Stimulated activated naive CD8-positive, alpha-beta T cell treated with anti-CD3 and anti-CD28 coated beads, Interleukin-15, Interleukin-2, amounts not matched to agents 100 ng/mL and 50 ng/mL, for 24 hours (primary cell): ENCODE measurements around the gene RBM6.
"Not testable (repeated sequence)": the region's sequence is repeated elsewhere in the genome, so short reads cannot be mapped to it uniquely, and the experiment has no call there.

Source experiments
- H3K27ac Mint-ChIP-seq: one replicate; pipeline ENCODE4 v1.8.0; 2021; ENCODE audit warnings: mild to moderate bottlenecking, mixed read lengths
- H3K27me3 Mint-ChIP-seq: one replicate; pipeline ENCODE4 v1.8.0; 2021; ENCODE audit warnings: mixed read lengths
- H3K36me3 Mint-ChIP-seq: one replicate; pipeline ENCODE4 v1.8.0; 2021; ENCODE audit warnings: low read depth, mixed read lengths
- H3K4me1 Mint-ChIP-seq: one replicate; pipeline ENCODE4 v1.8.0; 2021; ENCODE audit warnings: low read depth, mixed read lengths
- H3K4me3 Mint-ChIP-seq: one replicate; pipeline ENCODE4 v1.8.0; 2021; ENCODE audit warnings: mild to moderate bottlenecking, mixed read lengths
- H3K9me3 Mint-ChIP-seq: one replicate; pipeline ENCODE4 v1.8.0; 2021; ENCODE audit warnings: mixed read lengths

The RBM6 gene, protein sequence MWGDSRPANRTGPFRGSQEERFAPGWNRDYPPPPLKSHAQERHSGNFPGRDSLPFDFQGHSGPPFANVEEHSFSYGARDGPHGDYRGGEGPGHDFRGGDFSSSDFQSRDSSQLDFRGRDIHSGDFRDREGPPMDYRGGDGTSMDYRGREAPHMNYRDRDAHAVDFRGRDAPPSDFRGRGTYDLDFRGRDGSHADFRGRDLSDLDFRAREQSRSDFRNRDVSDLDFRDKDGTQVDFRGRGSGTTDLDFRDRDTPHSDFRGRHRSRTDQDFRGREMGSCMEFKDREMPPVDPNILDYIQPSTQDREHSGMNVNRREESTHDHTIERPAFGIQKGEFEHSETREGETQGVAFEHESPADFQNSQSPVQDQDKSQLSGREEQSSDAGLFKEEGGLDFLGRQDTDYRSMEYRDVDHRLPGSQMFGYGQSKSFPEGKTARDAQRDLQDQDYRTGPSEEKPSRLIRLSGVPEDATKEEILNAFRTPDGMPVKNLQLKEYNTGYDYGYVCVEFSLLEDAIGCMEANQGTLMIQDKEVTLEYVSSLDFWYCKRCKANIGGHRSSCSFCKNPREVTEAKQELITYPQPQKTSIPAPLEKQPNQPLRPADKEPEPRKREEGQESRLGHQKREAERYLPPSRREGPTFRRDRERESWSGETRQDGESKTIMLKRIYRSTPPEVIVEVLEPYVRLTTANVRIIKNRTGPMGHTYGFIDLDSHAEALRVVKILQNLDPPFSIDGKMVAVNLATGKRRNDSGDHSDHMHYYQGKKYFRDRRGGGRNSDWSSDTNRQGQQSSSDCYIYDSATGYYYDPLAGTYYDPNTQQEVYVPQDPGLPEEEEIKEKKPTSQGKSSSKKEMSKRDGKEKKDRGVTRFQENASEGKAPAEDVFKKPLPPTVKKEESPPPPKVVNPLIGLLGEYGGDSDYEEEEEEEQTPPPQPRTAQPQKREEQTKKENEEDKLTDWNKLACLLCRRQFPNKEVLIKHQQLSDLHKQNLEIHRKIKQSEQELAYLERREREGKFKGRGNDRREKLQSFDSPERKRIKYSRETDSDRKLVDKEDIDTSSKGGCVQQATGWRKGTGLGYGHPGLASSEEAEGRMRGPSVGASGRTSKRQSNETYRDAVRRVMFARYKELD

DNA sequence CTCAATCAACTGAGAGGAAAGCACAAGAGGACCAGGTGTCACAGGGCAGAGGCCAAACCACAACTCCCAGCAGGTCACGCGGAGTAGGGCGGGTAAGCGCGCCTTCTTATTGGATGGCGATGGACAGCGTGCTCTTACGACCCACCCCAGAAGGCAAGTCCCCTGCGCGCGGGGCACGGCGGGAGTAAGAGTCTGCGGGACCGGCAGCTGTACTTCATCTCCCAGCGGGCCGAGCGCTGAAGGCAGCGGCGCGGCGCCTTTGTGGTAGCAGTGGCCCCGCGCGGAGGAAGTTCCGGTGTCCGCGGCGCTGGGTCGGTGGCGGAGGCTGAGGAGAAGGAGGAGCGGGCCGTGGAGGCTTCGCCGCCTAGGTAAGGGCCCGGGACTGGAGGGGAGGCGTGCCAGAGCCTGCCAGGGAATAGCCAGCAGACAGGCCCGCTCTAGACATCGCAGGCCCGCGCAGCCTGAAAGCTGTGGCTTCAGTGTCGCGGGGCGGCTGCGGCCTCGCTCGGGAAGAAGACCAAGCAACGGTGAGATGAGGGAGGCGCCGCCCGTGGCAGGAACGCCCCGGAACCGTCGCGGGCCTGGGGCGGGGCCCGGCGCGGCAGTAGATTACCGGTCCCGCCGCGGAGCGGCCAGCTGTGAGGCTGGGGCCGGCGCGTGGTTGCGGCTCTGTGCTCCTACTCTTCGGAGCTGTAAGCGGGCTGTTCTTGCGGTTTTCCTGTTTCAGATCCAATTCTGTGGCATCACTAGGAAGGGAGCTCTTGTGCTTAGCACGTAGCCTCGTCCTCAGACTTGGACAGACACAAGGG is at the start of gene RBM6:
RBM6 (plus strand) TSS at position 293 of the 809 bp plus-strand sequence. CDS start 22,492 bp downstream, outside the sequence.
- Mint-ChIP-seq H3K9me3 (no peaks in the 10 kb centered on the region), H3K36me3 (peaks cover 21% of the 10 kb centered on the region), H3K27me3 (no peaks in the 10 kb centered on the region), H3K27ac (peak within 1 kb of the TSS; percentile 95), H3K4me3 (peak within 1 kb of the TSS; percentile 98), H3K4me1 (peaks cover 33% of the 10 kb centered on the region)

DNA sequence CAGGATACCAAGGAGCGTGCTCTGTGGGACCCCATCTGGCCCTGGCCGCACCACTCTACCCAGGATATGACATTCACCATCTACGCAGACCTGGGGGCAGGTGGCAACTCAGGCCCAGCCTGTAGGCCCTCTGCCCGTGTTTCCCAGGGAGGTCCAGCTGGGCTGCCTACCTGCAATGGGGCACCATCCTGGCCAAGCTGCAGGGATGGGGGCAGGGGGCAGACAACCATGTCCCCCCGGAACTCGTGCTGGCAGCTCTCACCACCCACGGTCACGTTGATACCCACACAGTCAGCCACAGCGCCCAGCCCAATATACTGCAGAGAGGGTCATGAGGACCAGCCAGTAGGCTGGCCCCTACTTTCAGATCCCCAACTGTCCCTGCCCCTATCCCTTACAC is 44.2 kb upstream of the RBM6 start:
- Mint-ChIP-seq H3K27ac (no peak overlapping the region), H3K27me3 (no peaks in the 10 kb centered on the region), H3K4me3 (no peak overlapping the region), H3K9me3 (no peaks in the 10 kb centered on the region), H3K36me3 (no peaks in the 10 kb centered on the region), H3K4me1 (no peaks in the 10 kb centered on the region)

DNA sequence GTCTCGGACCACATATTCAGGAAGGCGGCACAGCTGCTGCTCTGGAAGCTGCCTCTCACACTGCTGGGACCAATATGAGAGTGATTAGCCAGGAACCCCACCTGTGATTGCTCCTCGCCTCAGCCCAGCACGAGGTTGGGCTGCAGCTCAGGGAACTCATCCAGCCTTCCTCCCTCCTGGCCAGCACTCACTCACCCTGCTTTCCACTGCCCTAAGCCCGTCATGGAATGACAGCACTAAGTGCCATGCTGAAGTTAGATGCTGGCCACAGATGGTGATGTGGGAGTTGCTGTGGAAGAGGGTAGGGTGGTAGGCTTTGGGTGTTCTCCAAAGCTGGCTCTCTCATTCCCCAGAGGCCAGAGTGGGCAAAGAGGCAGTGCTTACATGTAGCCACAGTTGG is 43.6 kb upstream of the RBM6 start:
- Mint-ChIP-seq H3K4me3 (no peak overlapping the region), H3K9me3 (no peaks in the 10 kb centered on the region), H3K27ac (no peak overlapping the region), H3K36me3 (no peaks in the 10 kb centered on the region), H3K4me1 (no peaks in the 10 kb centered on the region), H3K27me3 (no peaks in the 10 kb centered on the region)

DNA sequence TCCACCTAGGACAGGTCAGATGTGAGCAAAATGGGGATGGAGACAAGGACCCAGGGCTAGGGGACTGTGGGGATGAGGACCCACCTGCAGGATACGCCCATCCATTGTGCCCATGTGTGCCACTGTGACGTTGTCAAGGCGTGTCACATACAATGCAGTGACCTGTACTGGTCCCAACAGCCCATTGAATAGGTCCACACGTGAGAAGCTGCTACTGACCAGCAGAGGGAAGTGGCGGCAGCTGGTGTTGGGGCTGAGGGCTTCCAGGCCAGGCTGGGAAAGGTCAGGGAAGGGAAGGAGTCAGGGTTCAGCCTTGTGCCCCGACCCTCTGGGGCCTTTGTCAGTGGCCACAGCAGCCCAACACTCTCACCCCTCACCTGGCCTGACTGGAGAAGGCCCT is 41.0 kb upstream of the RBM6 start:
- Mint-ChIP-seq H3K4me3 (no peak overlapping the region), H3K27me3 (no peaks in the 10 kb centered on the region)

DNA sequence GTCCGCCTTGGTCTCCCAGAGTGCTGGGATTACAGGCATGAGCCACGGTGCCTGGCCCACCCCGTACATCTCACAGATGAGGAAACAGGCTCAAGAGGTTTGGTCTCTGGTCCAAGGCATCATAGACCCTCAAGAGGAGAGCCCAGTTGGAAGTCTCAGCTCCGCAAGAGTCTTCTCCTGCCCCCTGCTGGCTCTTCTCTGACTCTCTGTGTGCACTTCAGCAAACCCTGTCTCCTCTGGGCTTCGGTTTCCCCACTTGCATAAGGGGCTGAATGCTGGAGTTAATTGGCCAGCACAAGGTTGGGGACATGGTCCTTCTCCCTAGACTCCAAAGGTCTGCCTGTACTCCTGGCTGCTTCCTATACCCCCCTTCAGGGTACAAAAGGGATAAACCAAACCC is 40.1 kb upstream of the RBM6 start:
- Mint-ChIP-seq H3K9me3 (no peaks in the 10 kb centered on the region), H3K27ac (no peak overlapping the region), H3K4me3 (no peak overlapping the region), H3K27me3 (no peaks in the 10 kb centered on the region), H3K4me1 (peaks cover 7% of the 10 kb centered on the region), H3K36me3 (no peaks in the 10 kb centered on the region)

More for the DNA sequence above, 41.0 kb upstream of the RBM6 start:
- Mint-ChIP-seq H3K36me3 (no peaks in the 10 kb centered on the region), H3K9me3 (no peaks in the 10 kb centered on the region), H3K27ac (no peak overlapping the region), H3K4me1 (peaks cover 2% of the 10 kb centered on the region)

DNA sequence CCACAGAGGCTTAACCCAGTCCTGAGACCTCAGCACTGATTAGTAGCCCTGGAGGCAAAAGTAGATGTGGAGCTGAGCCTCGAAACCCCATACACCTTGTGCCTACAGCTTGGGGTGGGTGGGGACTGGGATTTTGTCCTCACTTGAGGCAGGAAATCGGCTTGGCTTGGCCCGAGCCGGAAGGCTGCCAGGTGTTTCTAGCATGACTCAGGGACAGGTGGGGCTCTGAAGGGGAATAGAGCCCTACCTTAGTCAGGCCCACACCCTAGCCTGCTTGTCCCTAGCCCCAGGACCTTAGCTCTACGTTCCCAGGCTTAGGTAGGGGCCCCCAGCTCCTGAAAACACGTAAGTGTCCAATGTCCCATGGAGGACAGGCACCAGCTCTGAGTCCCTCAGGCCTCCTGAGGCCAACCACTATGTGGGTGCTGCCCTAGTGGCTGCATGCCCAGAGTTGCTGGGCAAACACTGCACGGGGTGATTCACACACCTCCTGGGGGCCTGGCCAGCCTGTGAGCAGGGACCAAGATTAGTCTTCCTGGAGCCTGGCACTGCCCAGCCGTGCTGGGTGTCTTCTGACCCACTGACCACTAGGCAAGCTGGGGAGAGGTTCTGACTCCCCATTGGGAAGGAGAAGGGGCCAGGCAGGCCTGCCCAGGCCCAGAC is 39.3 kb upstream of the RBM6 start:
- Mint-ChIP-seq H3K4me1 (peaks cover 13% of the 10 kb centered on the region), H3K9me3 (no peaks in the 10 kb centered on the region), H3K4me3 (no peak overlapping the region), H3K27ac (no peak overlapping the region), H3K27me3 (no peaks in the 10 kb centered on the region), H3K36me3 (no peaks in the 10 kb centered on the region)

DNA sequence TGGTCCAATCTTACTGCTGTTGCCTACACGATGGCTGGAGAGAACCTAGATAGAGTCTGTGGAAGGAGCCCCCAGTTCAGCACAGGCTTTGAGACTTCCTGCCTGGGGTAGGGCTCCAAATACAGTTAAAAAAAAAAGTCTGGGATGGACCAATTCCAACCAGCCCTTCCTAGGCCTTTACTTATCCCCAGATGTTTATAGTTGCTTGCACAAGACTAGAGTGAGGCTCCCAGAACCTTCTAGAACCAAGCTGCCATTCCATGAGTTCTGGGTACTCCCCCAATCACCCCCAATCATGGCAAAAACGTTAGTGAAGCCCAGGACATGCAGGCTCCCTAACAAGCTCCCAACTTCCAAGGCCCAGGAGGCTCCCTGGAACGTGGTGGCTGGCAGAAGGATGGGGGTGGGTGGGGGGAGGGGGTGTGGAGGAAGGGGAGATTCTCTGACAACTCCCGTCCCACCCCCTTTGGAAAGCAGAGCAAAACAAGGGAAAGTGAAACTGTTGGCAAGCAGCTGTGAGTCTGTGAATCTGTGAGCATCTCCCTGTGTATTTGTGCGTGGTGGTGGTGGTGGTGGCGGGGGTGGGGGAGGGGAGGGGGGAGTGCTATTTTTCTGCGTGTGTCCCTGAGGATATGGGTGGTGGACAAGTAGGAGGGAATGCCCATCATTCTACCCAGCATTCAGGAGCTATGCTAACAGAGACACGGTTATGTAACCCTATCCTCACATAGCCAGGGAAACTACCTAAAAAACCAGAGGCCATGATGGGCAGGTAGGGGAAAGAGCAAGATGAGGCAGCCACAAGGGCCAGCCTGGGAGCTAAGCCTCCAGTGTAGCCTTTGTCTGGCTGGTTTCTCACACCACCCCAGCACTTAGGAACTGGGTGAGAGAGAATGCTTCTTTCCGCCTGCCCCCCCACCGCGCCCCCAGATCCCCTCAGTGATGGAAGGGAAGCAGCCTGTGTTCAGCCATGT is 38.3 kb upstream of the RBM6 start:
- H3K4me1 Mint-ChIP-seq = peaks cover 24% of the 10 kb centered on the region
- no peak overlapping the region for H3K4me3 Mint-ChIP-seq

DNA sequence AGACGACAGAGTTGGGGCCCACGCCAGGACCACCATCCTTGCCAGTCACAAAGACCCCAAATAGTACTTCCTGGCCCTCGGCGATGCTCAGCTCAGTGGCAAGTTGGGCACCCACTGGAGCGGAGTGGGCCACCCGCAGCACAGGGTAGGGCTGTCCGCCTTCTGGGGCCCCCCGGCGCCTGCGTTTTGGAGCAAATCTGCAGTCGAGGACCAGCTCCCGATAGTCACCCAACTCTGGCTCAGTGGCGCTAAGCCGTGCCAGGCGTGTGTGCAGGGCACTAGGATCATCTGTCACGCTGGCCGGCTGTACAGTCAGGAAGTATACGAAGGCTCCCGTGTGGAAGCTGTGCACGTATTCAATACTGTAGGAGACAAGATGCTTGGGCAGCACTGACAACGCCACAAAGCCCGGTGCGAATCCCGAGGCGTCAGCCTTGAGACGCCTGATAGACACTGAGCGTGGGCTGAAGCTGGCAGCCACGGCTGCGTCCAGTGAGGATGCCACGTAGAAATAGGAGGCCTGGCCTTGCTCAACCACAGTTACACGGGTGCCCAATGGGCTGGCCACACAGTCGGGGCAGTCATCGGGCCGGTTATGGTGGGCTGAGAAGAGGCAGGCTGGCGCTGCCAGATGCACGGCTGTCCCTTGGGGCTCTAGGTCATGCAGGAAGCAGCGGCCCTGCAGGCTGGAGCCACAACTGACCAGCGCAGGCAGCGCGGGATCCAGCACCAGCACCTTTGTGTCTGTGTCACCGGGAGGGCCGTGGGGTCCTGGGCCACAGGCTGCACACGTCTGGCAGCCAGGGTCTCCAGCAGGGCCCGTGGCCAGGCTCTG is 37.2 kb upstream of the RBM6 start:
- H3K27ac Mint-ChIP-seq = no peak overlapping the region
- H3K9me3 Mint-ChIP-seq = no peaks in the 10 kb centered on the region

More for the DNA sequence above, 38.3 kb upstream of the RBM6 start:
- Mint-ChIP-seq H3K27ac (no peak overlapping the region), H3K27me3 (no peaks in the 10 kb centered on the region), H3K9me3 (no peaks in the 10 kb centered on the region), H3K36me3 (no peaks in the 10 kb centered on the region)

DNA sequence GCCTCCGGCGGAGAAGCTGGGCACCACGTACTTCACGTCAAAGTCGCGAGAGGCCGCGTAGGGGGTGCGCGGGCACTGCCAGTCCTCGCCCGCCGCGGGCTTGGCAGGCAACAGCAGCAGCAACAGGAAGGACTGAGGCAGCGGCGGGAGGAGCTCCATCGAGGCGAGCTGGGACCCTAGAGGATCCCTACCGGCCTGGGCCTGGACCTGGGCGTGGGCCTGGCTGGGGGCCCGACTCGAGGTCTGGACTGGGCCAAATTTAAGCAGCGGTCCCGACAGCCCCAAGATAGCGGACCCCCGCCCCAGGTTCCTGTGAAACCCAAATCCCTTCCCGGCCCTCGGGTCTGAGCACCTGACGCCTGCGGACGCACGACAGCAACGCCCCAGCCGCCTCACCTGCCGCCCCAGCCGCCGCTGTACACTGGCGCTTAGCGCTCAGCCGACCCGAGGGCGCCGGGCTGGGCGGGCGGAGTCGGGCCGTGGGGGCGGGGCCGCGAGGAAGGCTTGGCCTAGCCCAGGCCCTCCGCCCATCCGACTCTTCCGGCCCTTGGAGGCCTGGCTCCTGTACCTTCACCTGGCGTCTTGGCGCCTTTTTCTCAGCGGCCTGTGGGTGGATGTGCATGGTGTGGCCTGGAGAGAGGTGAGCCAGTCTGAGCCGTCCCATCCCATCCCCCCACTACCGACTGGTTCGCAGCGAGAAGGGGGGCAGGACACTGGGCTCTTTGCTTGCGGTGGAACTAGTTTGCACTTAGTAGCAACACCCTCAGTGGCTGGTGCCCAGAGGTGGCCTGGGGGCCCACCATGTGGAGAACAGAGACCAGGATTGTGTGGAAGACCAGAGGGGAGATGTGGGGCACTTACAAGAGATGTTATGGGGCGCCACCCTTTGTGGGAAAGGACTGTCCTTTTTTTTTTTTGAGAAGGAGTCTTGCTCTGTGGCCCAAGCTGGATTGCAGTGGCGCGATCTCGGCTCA is 36.2 kb upstream of the RBM6 start, which contains the start of gene MST1R:
MST1R (minus strand) TSS at position 423 of the 974 bp plus-strand sequence; CDS start at position 159, 264 bp downstream.
- no peaks in the 10 kb centered on the region for H3K27me3 Mint-ChIP-seq
- H3K9me3 Mint-ChIP-seq = no peaks in the 10 kb centered on the region
- H3K27ac Mint-ChIP-seq = peak within 1 kb of the TSS; percentile 65
- H3K4me1 Mint-ChIP-seq = peaks cover 25% of the 10 kb centered on the region
- no peaks in the 10 kb centered on the region for H3K36me3 Mint-ChIP-seq
- H3K4me3 Mint-ChIP-seq = peak within 1 kb of the TSS; percentile 84

More for the DNA sequence above, 37.2 kb upstream of the RBM6 start:
- H3K4me3 Mint-ChIP-seq = no peak overlapping the region
- no peaks in the 10 kb centered on the region for H3K27me3 Mint-ChIP-seq
- peaks cover 25% of the 10 kb centered on the region for H3K4me1 Mint-ChIP-seq
- H3K36me3 Mint-ChIP-seq = no peaks in the 10 kb centered on the region

DNA sequence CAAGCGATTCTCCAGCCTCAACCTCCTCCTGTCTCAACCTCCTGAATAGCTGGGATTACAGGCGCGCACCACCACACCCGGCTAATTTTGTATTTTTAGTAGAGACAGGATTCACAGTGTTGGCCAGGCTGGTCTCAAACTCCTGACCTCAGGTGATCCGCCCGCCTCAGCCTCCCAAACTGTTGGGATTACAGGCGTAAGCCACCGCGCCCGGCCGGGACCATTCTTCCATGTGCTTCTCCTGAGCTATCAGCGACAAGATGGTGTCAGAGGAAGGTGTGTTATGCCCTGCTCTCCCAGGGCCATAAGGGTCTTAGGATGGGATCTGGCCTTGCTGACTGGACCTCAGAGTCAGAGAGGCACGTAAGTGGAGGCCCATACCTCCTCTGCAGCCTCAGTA is 35.5 kb upstream of the RBM6 start:
- H3K36me3 Mint-ChIP-seq, H3K27me3 Mint-ChIP-seq, H3K27ac Mint-ChIP-seq: not testable (repeated sequence)

DNA sequence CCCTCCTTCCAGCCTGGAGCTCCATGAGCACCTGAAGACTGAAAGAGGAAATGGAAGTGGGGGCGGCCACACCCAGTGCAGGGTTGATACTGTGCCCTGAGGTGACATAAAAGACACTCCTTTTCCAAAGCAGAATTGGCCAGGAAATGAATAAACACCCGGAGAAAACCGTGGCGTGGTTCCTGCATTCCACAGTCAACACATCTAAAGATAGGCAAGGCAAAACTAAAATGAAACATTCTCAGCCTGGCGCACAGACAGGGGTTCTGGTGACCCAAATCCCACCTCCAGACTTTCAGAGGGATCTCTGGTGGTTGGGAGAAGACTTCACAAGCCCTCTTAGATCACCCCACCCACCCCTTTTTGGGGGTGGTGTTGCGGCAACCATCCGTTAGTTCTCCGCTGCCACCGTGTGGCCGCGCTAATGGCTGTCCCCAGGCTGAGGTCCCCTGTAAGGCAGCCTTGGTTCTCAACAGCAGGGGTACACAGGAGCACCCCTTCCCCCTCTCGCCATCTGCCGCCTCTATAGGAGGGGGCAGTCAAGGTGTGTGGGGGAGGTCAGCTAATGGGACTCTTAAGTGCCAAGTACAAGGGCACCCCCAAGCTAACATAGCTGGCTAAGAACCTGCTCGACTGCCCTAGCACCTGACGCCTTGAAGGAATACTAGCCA is 33.7 kb upstream of the RBM6 start:
- Mint-ChIP-seq H3K36me3 (peaks cover 4% of the 10 kb centered on the region), H3K4me3 (peak overlapping the region; percentile 55), H3K27me3 (no peaks in the 10 kb centered on the region), H3K9me3 (no peaks in the 10 kb centered on the region), H3K4me1 (peaks cover 25% of the 10 kb centered on the region), H3K27ac (no peak overlapping the region)

More for the DNA sequence above, 35.5 kb upstream of the RBM6 start:
- Mint-ChIP-seq H3K4me3 (peak overlapping the region; percentile 84), H3K4me1 (peaks cover 25% of the 10 kb centered on the region)
- H3K9me3 Mint-ChIP-seq = not testable (repeated sequence)
